Measurements from ENCODE around the gene TMTC2. TPM values are rescaled to one million over a fixed set of nuclear protein-coding genes. Genes with fewer than 3 reads are reported as not detected.

The TMTC2 gene
- total RNA-seq, 1 donor from 2014 or later: 37.9 TPM

DNA sequence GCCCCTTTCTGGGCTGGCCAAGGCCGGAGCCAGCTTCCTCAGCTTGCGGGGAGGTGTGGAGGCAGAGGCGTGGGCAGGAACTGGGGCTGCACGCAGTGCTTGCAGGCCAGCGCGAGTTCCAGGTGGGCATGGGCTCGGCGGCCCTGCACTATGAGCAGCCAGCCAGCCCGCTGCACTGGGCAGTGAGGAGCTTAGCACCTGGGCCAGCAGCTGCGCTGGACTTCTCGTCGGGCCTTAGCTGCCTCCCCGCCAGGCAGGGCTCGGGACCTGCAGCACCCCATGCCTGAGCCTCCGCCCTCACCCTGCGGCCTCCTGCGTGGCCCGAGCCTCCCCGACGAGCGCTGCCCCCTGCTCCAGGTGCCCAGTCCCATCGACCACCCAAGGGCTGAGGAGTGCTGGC is 42.0 kb downstream of the TMTC2 start:
- ATAC-seq (no peak), DNase-seq (no peak)
- Histone ChIP-seq H3K27me3 (no peaks in the 10 kb centered on the region), H3K4me1 (no peaks in the 10 kb centered on the region), H3K9me3 (no peaks in the 10 kb centered on the region), H3K27ac (no peak overlapping the region), H3K4me3 (no peak overlapping the region), H3K36me3 (no peaks in the 10 kb centered on the region)
- TF ChIP-seq, protein P1, sequence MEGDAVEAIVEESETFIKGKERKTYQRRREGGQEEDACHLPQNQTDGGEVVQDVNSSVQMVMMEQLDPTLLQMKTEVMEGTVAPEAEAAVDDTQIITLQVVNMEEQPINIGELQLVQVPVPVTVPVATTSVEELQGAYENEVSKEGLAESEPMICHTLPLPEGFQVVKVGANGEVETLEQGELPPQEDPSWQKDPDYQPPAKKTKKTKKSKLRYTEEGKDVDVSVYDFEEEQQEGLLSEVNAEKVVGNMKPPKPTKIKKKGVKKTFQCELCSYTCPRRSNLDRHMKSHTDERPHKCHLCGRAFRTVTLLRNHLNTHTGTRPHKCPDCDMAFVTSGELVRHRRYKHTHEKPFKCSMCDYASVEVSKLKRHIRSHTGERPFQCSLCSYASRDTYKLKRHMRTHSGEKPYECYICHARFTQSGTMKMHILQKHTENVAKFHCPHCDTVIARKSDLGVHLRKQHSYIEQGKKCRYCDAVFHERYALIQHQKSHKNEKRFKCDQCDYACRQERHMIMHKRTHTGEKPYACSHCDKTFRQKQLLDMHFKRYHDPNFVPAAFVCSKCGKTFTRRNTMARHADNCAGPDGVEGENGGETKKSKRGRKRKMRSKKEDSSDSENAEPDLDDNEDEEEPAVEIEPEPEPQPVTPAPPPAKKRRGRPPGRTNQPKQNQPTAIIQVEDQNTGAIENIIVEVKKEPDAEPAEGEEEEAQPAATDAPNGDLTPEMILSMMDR (IDR thresholded peaks at IDR 0.05): no peak
- intact Hi-C loops (cut with DNase I): no loop called here

GRCh38 chr12:82730953-82731459 is 44.3 kb downstream of the TMTC2 start:
- ATAC-seq (peak; percentile 37), DNase-seq (no peak)
- Histone ChIP-seq H3K4me3 (no peak overlapping the region), H3K27me3 (no peaks in the 10 kb centered on the region), H3K27ac (no peak overlapping the region), H3K36me3 (no peaks in the 10 kb centered on the region), H3K9me3 (no peaks in the 10 kb centered on the region), H3K4me1 (no peaks in the 10 kb centered on the region)
- TF ChIP-seq, protein P1 (IDR thresholded peaks at IDR 0.05): no peak
- intact Hi-C loops (cut with DNase I): no loop called here

GRCh38 chr12:82740129-82741000 is 53.7 kb downstream of the TMTC2 start:
- ATAC-seq (no peak), DNase-seq (no peak)
- Histone ChIP-seq H3K4me1 (no peaks in the 10 kb centered on the region), H3K4me3 (no peak overlapping the region), H3K27me3 (no peaks in the 10 kb centered on the region), H3K36me3 (no peaks in the 10 kb centered on the region), H3K9me3 (no peaks in the 10 kb centered on the region), H3K27ac (no peak overlapping the region)
- intact Hi-C loops (cut with DNase I): no loop called here
- TF ChIP-seq, protein P1 (IDR thresholded peaks at IDR 0.05): no peak

GRCh38 chr12:82745063-82745674 is 58.5 kb downstream of the TMTC2 start:
- DNase-seq (no peak), ATAC-seq (no peak)
- TF ChIP-seq, protein P1 (IDR thresholded peaks at IDR 0.05): no peak
- H3K36me3 ChIP-seq: no peaks in the 10 kb centered on the region
- no peaks in the 10 kb centered on the region for H3K27me3 ChIP-seq
- no peak overlapping the region for H3K27ac ChIP-seq
- H3K4me1 ChIP-seq: peaks cover 10% of the 10 kb centered on the region
- no peak overlapping the region for H3K4me3 ChIP-seq
- intact Hi-C loops (cut with DNase I): no loop called here
- H3K9me3 ChIP-seq: no peaks in the 10 kb centered on the region

DNA sequence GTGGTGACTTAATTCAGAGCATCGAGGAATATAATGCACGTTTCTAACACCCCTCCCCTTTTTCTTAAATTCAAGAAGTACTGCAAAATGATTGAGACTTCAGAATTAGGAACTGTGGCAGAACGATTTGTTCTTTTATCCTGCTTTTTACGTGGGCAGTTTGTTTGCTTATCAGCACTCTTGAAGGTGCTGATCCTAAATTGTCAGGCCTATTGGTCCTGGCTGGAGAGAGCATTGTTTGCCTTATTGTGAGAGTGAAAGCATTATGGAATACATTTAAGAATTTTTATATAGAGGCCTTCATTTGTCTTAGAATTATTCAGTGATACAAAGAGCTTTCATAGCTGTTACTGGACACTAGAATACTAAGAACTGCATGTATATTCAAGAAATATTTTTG is 59.1 kb downstream of the TMTC2 start:
- no peak overlapping the region for H3K27ac ChIP-seq
- H3K9me3 ChIP-seq: no peaks in the 10 kb centered on the region
- H3K4me3 ChIP-seq: no peak overlapping the region
- no peaks in the 10 kb centered on the region for H3K36me3 ChIP-seq
- H3K27me3 ChIP-seq: no peaks in the 10 kb centered on the region
- peaks cover 10% of the 10 kb centered on the region for H3K4me1 ChIP-seq
- TF ChIP-seq, protein P1 (IDR thresholded peaks at IDR 0.05): no peak
- DNase-seq (no peak), ATAC-seq (peak; percentile 68)
- intact Hi-C loops (cut with DNase I): no loop called here

Data from upper lobe of right lung (tissue), 1 donor.